Activated CD4-positive, alpha-beta T cell treated with anti-CD3 and anti-CD28 coated beads, Interleukin-2, Interleukin-4, amounts not matched to agents 100 ng/mL and 50 ng/mL, durations not matched to agents 16 hours and 8 hours (primary cell): ENCODE measurements around the gene CDHR1.
A peak's percentile ranks its signal among the peaks of the same experiment; 100 is the strongest.
"Not testable (repeated sequence)": the region's sequence is repeated elsewhere in the genome, so short reads cannot be mapped to it uniquely, and the experiment has no call there.

Source experiments
- DNase-seq: peaks from one replicate; pipeline ENCODE4 v3.0.0-alpha.2; 2020; ENCODE audit warnings: low spot score

The CDHR1 gene

GRCh38 chr10:84194424-84195043 lies at the start of gene CDHR1:
TSS of gene CDHR1 (plus strand) at chr10:84194537. CDS start at chr10:84194761, 224 bp downstream.
- no peak for DNase-seq

DNA sequence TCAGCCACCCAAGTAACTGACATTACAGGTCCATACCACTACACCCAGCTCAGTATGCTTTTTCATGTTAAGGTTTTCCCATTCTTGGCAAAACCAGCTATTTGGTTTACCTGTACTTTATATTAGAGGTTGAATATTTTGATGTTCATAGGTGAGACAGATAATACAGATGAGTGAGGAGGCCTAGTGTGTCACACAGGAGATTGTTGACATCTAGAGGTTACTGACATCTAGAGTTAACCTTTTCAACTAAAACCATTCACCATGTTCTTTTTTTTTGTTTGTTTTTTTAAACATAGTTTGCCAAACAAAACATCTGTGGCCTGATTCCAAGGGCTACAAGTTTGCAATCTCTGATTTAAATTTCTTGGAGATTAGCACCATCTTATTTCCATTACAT lies 47.0 kb upstream of the CDHR1 start:
- no peak for DNase-seq

DNA sequence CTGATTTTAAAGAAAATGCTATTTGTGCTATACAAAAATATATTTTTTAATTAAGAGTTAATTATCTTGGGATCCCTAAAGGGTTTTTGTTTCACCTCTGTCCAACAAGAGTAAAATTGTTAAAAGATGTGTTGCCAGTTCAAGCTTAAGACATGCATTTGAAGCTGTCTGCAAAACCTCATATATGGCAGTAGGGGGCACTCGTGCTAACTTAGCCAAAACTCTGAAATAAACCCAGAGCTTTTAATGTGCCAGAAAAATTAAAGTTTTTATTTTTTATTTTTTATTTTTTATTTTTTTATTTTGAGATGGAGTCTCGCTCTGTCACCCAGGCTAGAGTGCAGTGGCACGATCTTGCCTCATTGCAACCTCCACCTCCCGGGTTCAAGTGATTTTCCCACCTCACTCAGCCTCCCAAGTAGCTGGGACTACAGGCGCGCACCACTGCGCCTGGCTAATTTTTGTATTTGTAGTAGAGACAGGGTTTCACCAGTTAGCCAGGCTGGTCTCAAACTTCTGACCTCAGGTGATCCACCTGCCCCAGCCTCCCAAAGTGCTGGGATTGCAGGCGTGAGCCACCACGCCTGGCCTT lies 46.2 kb upstream of the CDHR1 start:
- DNase-seq: peak; percentile 33

- DNase-seq: no peak
These were observed 44.5 kb upstream of the CDHR1 start for GRCh38 chr10:84149854-84150253.

- no peak for DNase-seq
These were observed 41.6 kb upstream of the CDHR1 start for GRCh38 chr10:84152769-84153168.

- DNase-seq: no peak
These were observed 38.8 kb upstream of the CDHR1 start for GRCh38 chr10:84155521-84155920.

DNA sequence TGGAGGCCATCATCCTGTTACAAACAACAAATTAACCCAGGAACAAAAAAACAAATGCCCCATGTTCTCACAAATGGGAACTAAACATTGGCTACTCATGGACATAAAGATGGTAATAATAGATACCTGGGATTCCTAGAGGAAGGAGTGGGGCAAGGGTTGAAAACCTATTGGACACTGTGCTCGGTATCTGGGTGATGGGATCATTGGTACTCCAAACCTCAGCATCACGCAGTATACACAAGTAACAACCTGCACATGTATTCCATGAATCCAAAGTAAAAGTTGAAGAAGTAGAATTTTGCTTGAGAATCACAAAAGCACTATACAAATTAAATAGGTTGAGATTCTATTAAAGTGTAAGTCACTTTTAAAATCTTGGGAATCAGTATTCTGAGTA lies 38.3 kb upstream of the CDHR1 start:
- no peak for DNase-seq

GRCh38 chr10:84156768-84157167 lies 37.6 kb upstream of the CDHR1 start:
- DNase-seq: peak; percentile 41

DNA sequence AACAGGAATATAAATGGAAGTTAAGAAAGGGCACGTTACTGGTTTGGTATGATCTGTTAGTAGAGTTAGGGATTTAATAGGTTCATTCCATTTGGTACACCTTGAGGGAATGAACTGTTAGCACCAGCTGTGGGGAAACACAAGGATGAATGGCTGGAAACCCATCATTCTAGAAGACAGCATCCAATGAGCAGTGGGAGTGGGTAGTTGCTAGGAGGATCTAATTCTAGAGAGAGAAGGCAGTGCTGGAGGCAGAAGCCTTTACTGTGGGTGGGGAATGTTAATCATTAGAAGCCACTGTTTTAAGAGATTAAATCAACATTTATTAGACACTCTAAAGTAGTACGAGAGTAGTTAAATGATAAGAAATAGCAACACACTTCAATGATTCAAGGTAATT lies 36.3 kb upstream of the CDHR1 start:
- no peak for DNase-seq

DNA sequence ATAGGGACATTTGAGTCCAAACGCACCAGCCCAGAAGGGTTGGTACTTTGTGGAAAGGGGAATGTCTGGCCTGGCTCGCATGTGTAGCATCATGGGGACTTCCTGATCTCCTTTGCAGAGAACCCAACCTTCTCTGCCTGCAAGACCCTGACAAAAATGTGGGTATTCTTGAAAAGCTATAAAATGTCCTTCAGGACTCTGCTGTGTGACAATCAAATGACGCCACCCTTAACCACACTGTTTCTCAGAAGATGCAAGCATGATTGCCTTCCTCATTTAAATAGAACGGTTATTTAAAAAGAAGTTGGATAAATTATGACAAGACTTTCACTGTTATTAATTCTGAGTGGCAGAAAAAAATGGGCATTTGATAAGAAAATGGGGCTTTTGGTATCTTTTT lies 35.8 kb upstream of the CDHR1 start:
- no peak for DNase-seq

DNA sequence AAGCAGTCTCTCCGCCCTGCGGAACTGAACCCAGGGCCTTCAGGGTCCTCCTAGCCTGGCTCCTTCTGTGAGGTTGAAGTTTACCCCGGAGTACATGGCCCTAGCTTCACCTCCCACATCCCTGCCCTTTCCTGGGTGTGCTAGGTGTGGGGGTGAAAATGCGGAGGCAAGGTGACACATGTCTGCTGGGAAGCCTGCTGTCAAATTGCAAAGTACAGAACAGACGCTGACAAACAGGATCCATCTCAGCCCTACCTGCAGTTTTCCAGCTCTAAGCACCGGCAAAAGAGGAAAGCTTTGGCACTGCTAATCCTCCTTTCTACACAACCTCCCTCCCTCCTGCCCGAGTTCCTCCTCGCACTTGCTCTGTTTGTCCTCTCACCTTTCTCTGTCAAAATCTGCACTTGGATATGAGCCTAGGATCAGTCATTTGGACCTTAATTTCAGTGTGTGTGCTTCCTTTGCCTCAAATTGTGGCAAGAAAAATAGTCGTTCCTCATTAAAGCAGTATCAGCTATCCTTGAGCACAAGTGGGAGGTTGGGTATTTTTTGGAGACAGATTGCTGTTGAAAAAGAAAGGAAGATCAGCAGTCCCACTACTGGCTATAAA lies 35.2 kb upstream of the CDHR1 start:
- DNase-seq: no peak

DNA sequence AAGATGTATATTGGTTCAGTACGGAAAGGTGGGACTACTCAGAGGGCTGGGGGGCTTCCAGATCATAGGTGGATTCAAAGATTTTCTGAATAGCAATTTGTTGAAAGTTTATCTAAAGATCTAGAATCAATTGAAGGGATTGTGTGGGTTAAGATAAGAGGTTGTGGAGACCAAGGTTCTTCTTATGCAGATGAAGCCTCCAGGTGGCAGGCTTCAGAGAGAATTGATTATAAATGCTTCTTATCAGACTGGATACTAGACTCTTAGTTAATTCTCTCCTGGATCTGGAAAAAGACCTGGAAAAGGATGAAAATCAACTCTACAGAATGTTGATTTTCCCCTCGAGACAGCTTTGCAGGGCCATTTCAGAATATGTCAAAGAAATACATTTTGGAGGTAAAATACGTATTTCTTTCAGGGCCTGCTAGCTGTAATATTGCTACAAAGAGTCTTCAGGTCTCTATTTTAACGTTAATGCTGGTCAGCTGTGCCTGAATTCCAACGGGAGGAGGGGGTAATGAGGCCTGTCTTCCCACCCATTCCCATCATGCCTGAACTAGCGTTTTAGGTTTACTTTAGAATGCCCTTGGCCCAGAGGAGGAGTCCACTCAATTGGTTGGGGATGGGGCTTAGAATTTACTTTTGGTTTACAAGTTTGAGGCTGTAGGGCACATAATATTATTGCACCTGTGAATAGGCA lies 33.5 kb upstream of the CDHR1 start:
- no peak for DNase-seq

- DNase-seq: no peak
These were observed 30.3 kb upstream of the CDHR1 start for GRCh38 chr10:84163996-84164395.

- DNase-seq: no peak
These were observed 29.9 kb upstream of the CDHR1 start for GRCh38 chr10:84164442-84164841.

GRCh38 chr10:84166620-84167288 lies 27.6 kb upstream of the CDHR1 start:
- DNase-seq: no peak

- not testable (repeated sequence) for DNase-seq
These were observed 27.1 kb upstream of the CDHR1 start for GRCh38 chr10:84167289-84167653.

DNA sequence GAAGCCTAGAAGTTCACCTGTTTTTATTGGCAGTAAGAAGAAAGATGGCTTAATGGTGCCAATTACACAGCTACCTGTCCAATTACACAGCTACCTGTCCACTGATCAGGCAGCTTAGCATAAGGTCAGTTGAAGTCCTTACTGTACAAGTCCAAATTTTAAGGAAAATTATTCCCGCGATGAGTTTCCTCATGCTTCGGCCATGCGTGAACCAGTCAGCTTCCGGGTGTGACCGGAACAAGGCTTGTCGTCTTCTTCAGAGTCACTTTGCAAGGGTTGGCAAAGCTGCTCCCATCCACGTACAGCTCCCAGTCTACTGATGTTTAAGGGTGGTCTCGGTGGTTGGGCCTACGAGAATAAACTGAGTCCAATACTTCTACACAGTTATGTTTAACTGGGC lies 26.0 kb upstream of the CDHR1 start:
- DNase-seq: not testable (repeated sequence)

DNA sequence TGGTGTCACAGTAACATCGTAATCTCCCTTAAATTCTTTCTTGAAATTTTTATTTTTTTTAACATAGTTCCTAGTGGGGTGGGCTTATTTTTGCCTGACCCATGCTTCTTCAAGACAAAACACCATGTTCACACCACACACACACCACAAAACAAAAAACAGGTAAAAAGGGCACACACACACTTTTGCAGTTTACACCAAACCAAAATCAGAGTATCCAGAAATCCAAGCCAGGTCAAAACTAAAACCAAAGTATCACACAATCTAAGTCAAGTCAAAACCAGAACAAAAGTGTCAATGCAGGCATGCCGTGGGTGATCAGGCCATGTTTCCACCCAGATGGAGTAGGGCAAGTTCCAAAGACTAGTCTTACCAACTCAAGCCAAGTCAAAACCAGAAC lies 23.1 kb upstream of the CDHR1 start:
- DNase-seq: not testable (repeated sequence)

GRCh38 chr10:84171700-84172466 lies 22.5 kb upstream of the CDHR1 start:
- not testable (repeated sequence) for DNase-seq

GRCh38 chr10:84172467-84173356 lies 21.6 kb upstream of the CDHR1 start:
- DNase-seq: no peak

DNA sequence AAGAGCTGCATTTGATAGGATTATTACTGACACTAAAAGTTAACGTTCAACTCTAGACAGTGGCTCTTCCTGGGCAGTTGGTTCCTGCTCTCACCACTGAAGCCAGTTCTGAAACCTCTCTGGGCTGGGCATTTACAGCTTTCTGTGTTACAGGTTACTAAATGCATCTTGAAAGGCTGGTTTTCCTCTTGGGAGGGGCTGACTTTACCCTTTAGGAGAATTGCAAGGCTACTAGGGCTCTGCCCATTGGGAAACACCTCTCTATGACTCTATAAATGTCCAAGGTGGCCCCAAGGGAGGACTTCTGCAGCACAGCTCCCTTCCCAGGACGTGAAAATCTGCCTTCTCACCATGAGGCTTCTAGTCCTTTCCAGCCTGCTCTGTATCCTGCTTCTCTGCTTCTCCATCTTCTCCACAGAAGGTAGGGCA lies 20.8 kb upstream of the CDHR1 start, which contains the start of gene GPR15LG:
TSS of gene GPR15LG (plus strand) at position 301 of the 429 bp plus-strand sequence. CDS start at position 352, 51 bp downstream.
- DNase-seq: no peak
